ENCODE data around the gene TMEM59L. TPM values are rescaled to one million over a fixed set of nuclear protein-coding genes. Genes with fewer than 3 reads are reported as not detected.

TMEM59L gene
- total and polyA plus RNA-seq, 2 of the 13 experiments (the other 11 are each of a cell fraction or from before 2014, with no cell fraction given) = 0.97 to 5.5 TPM

DNA sequence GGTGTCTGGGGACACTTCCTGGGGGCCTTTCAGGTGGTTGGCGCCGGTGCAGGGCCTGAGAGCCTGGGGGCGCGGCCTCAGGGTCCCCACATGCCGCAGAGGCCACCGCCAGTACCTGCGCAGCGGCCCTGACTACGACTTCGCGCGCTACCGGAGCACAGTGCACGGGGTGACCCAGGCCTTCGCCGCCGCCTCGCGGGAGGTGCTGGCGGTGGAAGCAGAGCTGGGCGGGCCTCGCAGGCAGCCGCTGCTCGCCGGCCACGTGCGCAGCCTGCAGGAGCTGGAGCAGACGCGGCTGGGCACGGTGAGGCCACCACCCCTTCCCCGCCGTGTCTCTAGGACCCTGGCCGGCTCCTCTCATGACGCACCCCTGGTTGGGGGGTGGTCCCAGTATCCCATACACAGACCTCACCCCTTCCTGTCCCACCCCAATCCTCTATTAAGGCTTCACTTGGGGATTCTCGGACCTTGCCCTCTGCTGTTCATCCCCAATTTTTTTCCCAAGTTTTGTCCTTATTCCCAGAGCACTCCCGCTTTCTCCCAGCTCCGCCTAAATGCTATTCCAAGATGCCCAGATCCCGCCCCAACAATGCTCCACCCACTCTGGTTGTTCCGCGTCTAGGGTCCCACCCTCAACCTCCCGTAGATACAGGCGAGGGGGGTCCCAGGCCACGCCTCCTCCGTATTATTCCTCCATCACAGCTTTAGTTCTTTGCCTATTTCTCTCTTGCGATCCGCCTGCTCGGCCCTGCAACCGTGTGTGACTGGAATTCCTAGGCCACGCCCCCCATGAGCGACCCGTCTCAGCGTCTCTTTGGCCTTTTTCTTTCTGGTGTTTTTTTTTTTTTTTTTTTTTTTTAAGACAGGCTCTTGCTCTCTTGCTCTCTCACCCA lies 23.0 kb upstream of the TMEM59L start (continued):
- TF ChIP-seq, protein P1, sequence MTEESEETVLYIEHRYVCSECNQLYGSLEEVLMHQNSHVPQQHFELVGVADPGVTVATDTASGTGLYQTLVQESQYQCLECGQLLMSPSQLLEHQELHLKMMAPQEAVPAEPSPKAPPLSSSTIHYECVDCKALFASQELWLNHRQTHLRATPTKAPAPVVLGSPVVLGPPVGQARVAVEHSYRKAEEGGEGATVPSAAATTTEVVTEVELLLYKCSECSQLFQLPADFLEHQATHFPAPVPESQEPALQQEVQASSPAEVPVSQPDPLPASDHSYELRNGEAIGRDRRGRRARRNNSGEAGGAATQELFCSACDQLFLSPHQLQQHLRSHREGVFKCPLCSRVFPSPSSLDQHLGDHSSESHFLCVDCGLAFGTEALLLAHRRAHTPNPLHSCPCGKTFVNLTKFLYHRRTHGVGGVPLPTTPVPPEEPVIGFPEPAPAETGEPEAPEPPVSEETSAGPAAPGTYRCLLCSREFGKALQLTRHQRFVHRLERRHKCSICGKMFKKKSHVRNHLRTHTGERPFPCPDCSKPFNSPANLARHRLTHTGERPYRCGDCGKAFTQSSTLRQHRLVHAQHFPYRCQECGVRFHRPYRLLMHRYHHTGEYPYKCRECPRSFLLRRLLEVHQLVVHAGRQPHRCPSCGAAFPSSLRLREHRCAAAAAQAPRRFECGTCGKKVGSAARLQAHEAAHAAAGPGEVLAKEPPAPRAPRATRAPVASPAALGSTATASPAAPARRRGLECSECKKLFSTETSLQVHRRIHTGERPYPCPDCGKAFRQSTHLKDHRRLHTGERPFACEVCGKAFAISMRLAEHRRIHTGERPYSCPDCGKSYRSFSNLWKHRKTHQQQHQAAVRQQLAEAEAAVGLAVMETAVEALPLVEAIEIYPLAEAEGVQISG (CRISPR knock-in tag; IDR thresholded peaks at IDR 0.05) = no peak
- no peak for TF ChIP-seq NR2F1 (CRISPR knock-in tag; IDR thresholded peaks at IDR 0.05)
- TF ChIP-seq AFF4 (CRISPR knock-in tag; IDR thresholded peaks at IDR 0.05) = no peak
- peak; percentile 97 for TF ChIP-seq ZFP41 (CRISPR knock-in tag; IDR thresholded peaks at IDR 0.05; ENCODE audit: borderline replicate concordance)
- TF ChIP-seq SIX4 (CRISPR knock-in tag; IDR thresholded peaks at IDR 0.05) = no peak
- no peak for TF ChIP-seq ADNP (CRISPR knock-in tag; IDR thresholded peaks at IDR 0.05)
- TF ChIP-seq, protein P2, sequence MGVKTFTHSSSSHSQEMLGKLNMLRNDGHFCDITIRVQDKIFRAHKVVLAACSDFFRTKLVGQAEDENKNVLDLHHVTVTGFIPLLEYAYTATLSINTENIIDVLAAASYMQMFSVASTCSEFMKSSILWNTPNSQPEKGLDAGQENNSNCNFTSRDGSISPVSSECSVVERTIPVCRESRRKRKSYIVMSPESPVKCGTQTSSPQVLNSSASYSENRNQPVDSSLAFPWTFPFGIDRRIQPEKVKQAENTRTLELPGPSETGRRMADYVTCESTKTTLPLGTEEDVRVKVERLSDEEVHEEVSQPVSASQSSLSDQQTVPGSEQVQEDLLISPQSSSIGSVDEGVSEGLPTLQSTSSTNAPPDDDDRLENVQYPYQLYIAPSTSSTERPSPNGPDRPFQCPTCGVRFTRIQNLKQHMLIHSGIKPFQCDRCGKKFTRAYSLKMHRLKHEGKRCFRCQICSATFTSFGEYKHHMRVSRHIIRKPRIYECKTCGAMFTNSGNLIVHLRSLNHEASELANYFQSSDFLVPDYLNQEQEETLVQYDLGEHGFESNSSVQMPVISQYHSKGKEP (CRISPR knock-in tag; IDR thresholded peaks at IDR 0.05) = 0 out of 2 replicates have a peak, but pooled peaks have one; percentile 57
- peak; percentile 96 for TF ChIP-seq MYC (CRISPR knock-in tag; IDR thresholded peaks at IDR 0.05; ENCODE audit: borderline replicate concordance)
- peak; percentile 99 for TF ChIP-seq ZNF468 (CRISPR knock-in tag; IDR thresholded peaks at IDR 0.05)
- TF ChIP-seq HMGXB3 (CRISPR knock-in tag; IDR thresholded peaks at IDR 0.05; ENCODE audit: borderline replicate concordance) = no peak
- TF ChIP-seq, protein P3, sequence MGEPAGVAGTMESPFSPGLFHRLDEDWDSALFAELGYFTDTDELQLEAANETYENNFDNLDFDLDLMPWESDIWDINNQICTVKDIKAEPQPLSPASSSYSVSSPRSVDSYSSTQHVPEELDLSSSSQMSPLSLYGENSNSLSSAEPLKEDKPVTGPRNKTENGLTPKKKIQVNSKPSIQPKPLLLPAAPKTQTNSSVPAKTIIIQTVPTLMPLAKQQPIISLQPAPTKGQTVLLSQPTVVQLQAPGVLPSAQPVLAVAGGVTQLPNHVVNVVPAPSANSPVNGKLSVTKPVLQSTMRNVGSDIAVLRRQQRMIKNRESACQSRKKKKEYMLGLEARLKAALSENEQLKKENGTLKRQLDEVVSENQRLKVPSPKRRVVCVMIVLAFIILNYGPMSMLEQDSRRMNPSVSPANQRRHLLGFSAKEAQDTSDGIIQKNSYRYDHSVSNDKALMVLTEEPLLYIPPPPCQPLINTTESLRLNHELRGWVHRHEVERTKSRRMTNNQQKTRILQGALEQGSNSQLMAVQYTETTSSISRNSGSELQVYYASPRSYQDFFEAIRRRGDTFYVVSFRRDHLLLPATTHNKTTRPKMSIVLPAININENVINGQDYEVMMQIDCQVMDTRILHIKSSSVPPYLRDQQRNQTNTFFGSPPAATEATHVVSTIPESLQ (CRISPR knock-in tag; conservative IDR thresholded peaks at IDR 0.05) = no peak
- TF ChIP-seq ZNF431 (CRISPR knock-in tag; IDR thresholded peaks at IDR 0.05; ENCODE audit: borderline replicate concordance, low read depth) = 0 out of 2 replicates have a peak, but pooled peaks have one; percentile 64
